ENCODE data around the gene HECA. TPM values are rescaled to one million over a fixed set of nuclear protein-coding genes. Genes with fewer than 3 reads are reported as not detected.

Gene HECA
- polyA plus RNA-seq, 6 donors from 2014 or later = 4.0 to 6.2 (median 4.6) TPM

GRCh38 chr6:139144490-139145085 lies 9.7 kb downstream of the HECA start:
- DNase-seq = no peak
- H3K9me3 Mint-ChIP-seq = no peaks in the 10 kb centered on the region

GRCh38 chr6:139145661-139146060 lies 10.8 kb downstream of the HECA start:
- no peaks in the 10 kb centered on the region for H3K9me3 Mint-ChIP-seq
- H3K27me3 Mint-ChIP-seq = no peaks in the 10 kb centered on the region
- no peaks in the 10 kb centered on the region for H3K36me3 Mint-ChIP-seq
- peak overlapping the region in 4 of 8 donors; percentile 5 to 67 (median 40) for H3K4me3 Mint-ChIP-seq
- no peak for ATAC-seq (ENCODE audit: low read depth in 2 of 2)
- peak overlapping the region in 3 of 6 donors; percentile 14 to 69 (median 30) for H3K27ac Mint-ChIP-seq
- peaks cover 76 to 94% (median 89%) of the 10 kb centered on the region in 3 donors for H3K4me1 Mint-ChIP-seq
- DNase-seq = no peak

More at GRCh38 chr6:139144490-139145085, 9.7 kb downstream of the HECA start:
- H3K27ac Mint-ChIP-seq = peak overlapping the region in 4 of 6 donors; percentile 3 to 78 (median 64)
- ATAC-seq (ENCODE audit: low read depth in 2 of 2) = peak in 1 of 2 donors; percentile 18
- peak overlapping the region in 6 of 8 donors; percentile 20 to 67 (median 40) for H3K4me3 Mint-ChIP-seq
- no peaks in the 10 kb centered on the region for H3K27me3 Mint-ChIP-seq
- no peaks in the 10 kb centered on the region for H3K36me3 Mint-ChIP-seq
- peaks cover 77 to 97% (median 88%) of the 10 kb centered on the region in 3 donors for H3K4me1 Mint-ChIP-seq

- peak overlapping the region in 3 of 8 donors; percentile 5 to 44 (median 8) for H3K4me3 Mint-ChIP-seq
- H3K36me3 Mint-ChIP-seq = no peaks in the 10 kb centered on the region
- H3K4me1 Mint-ChIP-seq = peaks cover 76 to 95% (median 93%) of the 10 kb centered on the region in 3 donors
- H3K9me3 Mint-ChIP-seq = no peaks in the 10 kb centered on the region
- no peak for ATAC-seq (ENCODE audit: low read depth in 2 of 2)
- peak overlapping the region in 2 of 6 donors; percentile 14 to 34 for H3K27ac Mint-ChIP-seq
- H3K27me3 Mint-ChIP-seq = no peaks in the 10 kb centered on the region
- DNase-seq = no peak
Measured at GRCh38 chr6:139146317-139146726, 11.4 kb downstream of the HECA start.

GRCh38 chr6:139147628-139148027 lies 12.7 kb downstream of the HECA start:
- H3K4me1 Mint-ChIP-seq = peaks cover 84 to 98% (median 95%) of the 10 kb centered on the region in 3 donors
- DNase-seq (no peak), ATAC-seq (ENCODE audit: low read depth in 2 of 2) (no peak)
- peak overlapping the region in 1 of 8 donors; percentile 13 for H3K4me3 Mint-ChIP-seq
- no peaks in the 10 kb centered on the region for H3K27me3 Mint-ChIP-seq
- peak overlapping the region in 1 of 6 donors; percentile 49 for H3K27ac Mint-ChIP-seq
- no peaks in the 10 kb centered on the region for H3K9me3 Mint-ChIP-seq
- no peaks in the 10 kb centered on the region for H3K36me3 Mint-ChIP-seq

- peak overlapping the region in 6 of 8 donors; percentile 9 to 45 (median 39) for H3K4me3 Mint-ChIP-seq
- no peaks in the 10 kb centered on the region for H3K36me3 Mint-ChIP-seq
- no peak for ATAC-seq (ENCODE audit: low read depth in 2 of 2)
- no peak for DNase-seq
- H3K27ac Mint-ChIP-seq = no peak overlapping the region
- H3K4me1 Mint-ChIP-seq = peaks cover 73 to 91% (median 87%) of the 10 kb centered on the region in 3 donors
- H3K9me3 Mint-ChIP-seq = no peaks in the 10 kb centered on the region
- H3K27me3 Mint-ChIP-seq = no peaks in the 10 kb centered on the region
Measured at GRCh38 chr6:139148557-139149235, 13.8 kb downstream of the HECA start.

GRCh38 chr6:139149383-139149782 lies 14.5 kb downstream of the HECA start:
- peak overlapping the region in 6 of 8 donors; percentile 3 to 62 (median 50) for H3K4me3 Mint-ChIP-seq
- H3K9me3 Mint-ChIP-seq = no peaks in the 10 kb centered on the region
- peak overlapping the region in 1 of 6 donors; percentile 39 for H3K27ac Mint-ChIP-seq
- H3K27me3 Mint-ChIP-seq = no peaks in the 10 kb centered on the region
- H3K36me3 Mint-ChIP-seq = peaks cover 0 to 2% of the 10 kb centered on the region in 2 donors
- H3K4me1 Mint-ChIP-seq = peaks cover 72 to 89% (median 85%) of the 10 kb centered on the region in 3 donors
- ATAC-seq (ENCODE audit: low read depth in 2 of 2) (no peak), DNase-seq (no peak)

- H3K27ac Mint-ChIP-seq = peak overlapping the region in 1 of 6 donors; percentile 26
- no peak for DNase-seq
- no peaks in the 10 kb centered on the region for H3K27me3 Mint-ChIP-seq
Measured at GRCh38 chr6:139150920-139151319, 16.0 kb downstream of the HECA start.

GRCh38 chr6:139151425-139152087 lies 16.7 kb downstream of the HECA start:
- no peaks in the 10 kb centered on the region for H3K27me3 Mint-ChIP-seq
- peaks cover 64 to 83% (median 81%) of the 10 kb centered on the region in 3 donors for H3K4me1 Mint-ChIP-seq
- DNase-seq = no peak
- peak overlapping the region in 3 of 6 donors; percentile 2 to 64 (median 44) for H3K27ac Mint-ChIP-seq
- H3K4me3 Mint-ChIP-seq = peak overlapping the region in 2 of 8 donors; percentile 16 to 25
- ATAC-seq (ENCODE audit: low read depth in 2 of 2) = no peak
- H3K9me3 Mint-ChIP-seq = no peaks in the 10 kb centered on the region
- H3K36me3 Mint-ChIP-seq = peaks cover 3 to 5% of the 10 kb centered on the region in 2 donors

More at GRCh38 chr6:139150920-139151319, 16.0 kb downstream of the HECA start:
- Mint-ChIP-seq H3K4me1 (peaks cover 67 to 83% (median 82%) of the 10 kb centered on the region in 3 donors), H3K4me3 (no peak overlapping the region), H3K36me3 (peaks cover 0 to 5% of the 10 kb centered on the region in 2 donors), H3K9me3 (no peaks in the 10 kb centered on the region)
- ATAC-seq (ENCODE audit: low read depth in 2 of 2) = no peak

GRCh38 chr6:139152088-139152891 lies 17.4 kb downstream of the HECA start:
- no peak for DNase-seq
- Mint-ChIP-seq H3K27ac (peak overlapping the region in 5 of 6 donors; percentile 2 to 86 (median 44)), H3K4me1 (peaks cover 62 to 79% (median 77%) of the 10 kb centered on the region in 3 donors), H3K36me3 (peaks cover 7 to 8% of the 10 kb centered on the region in 2 donors), H3K27me3 (no peaks in the 10 kb centered on the region), H3K4me3 (peak overlapping the region in 2 of 8 donors; percentile 16 to 32), H3K9me3 (no peaks in the 10 kb centered on the region)
- no peak for ATAC-seq (ENCODE audit: low read depth in 2 of 2)

GRCh38 chr6:139152892-139153271 lies 18.0 kb downstream of the HECA start:
- Mint-ChIP-seq H3K27me3 (no peaks in the 10 kb centered on the region), H3K27ac (peak overlapping the region in 1 of 6 donors; percentile 11), H3K4me3 (no peak overlapping the region), H3K36me3 (peaks cover 11 to 13% of the 10 kb centered on the region in 2 donors), H3K4me1 (peaks cover 61 to 78% (median 77%) of the 10 kb centered on the region in 3 donors), H3K9me3 (no peaks in the 10 kb centered on the region)
- no peak for ATAC-seq (ENCODE audit: low read depth in 2 of 2)
- no peak for DNase-seq

- peaks cover 54 to 73% (median 73%) of the 10 kb centered on the region in 3 donors for H3K4me1 Mint-ChIP-seq
Measured at GRCh38 chr6:139153855-139154254, 19.0 kb downstream of the HECA start.

GRCh38 chr6:139154881-139155547 lies 20.1 kb downstream of the HECA start:
- DNase-seq = no peak
- no peaks in the 10 kb centered on the region for H3K9me3 Mint-ChIP-seq
- peak overlapping the region in 2 of 6 donors; percentile 21 to 24 for H3K27ac Mint-ChIP-seq
- H3K4me1 Mint-ChIP-seq = peaks cover 50 to 73% (median 72%) of the 10 kb centered on the region in 3 donors
- H3K36me3 Mint-ChIP-seq = peaks cover 11 to 14% of the 10 kb centered on the region in 2 donors
- no peak for ATAC-seq (ENCODE audit: low read depth in 2 of 2)
- H3K27me3 Mint-ChIP-seq = no peaks in the 10 kb centered on the region
- H3K4me3 Mint-ChIP-seq = no peak overlapping the region

More at GRCh38 chr6:139153855-139154254, 19.0 kb downstream of the HECA start:
- DNase-seq (no peak), ATAC-seq (ENCODE audit: low read depth in 2 of 2) (no peak)
- Mint-ChIP-seq H3K4me3 (no peak overlapping the region), H3K9me3 (no peaks in the 10 kb centered on the region), H3K27ac (peak overlapping the region in 3 of 6 donors; percentile 21 to 34 (median 31)), H3K27me3 (no peaks in the 10 kb centered on the region), H3K36me3 (peaks cover 11 to 14% of the 10 kb centered on the region in 2 donors)

Data from naive B cell (primary cell).